DND-41 (cell line): ENCODE measurements around the gene BPIFB2.

ENCODE experiments used
- ATAC-seq: fragments of 200-7000 bp; cut with Tn5 transposase; 3 replicates; pipeline ENCODE4 v1.9.1; 2021; ENCODE audit warnings: low read depth; ENCODE audit not compliant: insufficient read depth
- DNase-seq: peaks from one replicate; pipeline ENCODE4 v3.0.0-alpha.2; 2020
- H2AFZ ChIP-seq: 2 replicates; pipeline ENCODE4 v1.6.0; 2012; ENCODE audit warnings: low read depth, low read length
- H3K27ac ChIP-seq: 2 replicates; pipeline ENCODE4 v1.5.1; 2012; ENCODE audit warnings: low read length, inconsistent platforms
- H3K27me3 ChIP-seq: fragments of 200-600 bp; sonication (generic); 2 replicates; pipeline ENCODE4 v1.6.0; 2012; ENCODE audit warnings: low read length, mild to moderate bottlenecking, inconsistent platforms; ENCODE audit not compliant: insufficient read depth, poor library complexity
- H3K36me3 ChIP-seq: 2 replicates; pipeline ENCODE4 v1.5.1; 2012; ENCODE audit warnings: low read length, inconsistent platforms; ENCODE audit not compliant: insufficient read depth
- H3K4me1 ChIP-seq: 2 replicates; pipeline ENCODE4 v1.5.1; 2012; ENCODE audit warnings: mild to moderate bottlenecking, low read length; ENCODE audit not compliant: insufficient read depth
- H3K4me2 ChIP-seq: 2 replicates; pipeline ENCODE4 v1.6.0; 2012; ENCODE audit warnings: mild to moderate bottlenecking, moderate library complexity, low read length, inconsistent platforms; ENCODE audit not compliant: insufficient read depth
- H3K4me3 ChIP-seq, 2 experiments: fragments of 200-600 bp in 1 of 2; shearing (Covaris generic) in 1 of 2; 2 replicates each; pipeline ENCODE4 v1.5.1; 2012 to 2016; ENCODE audit warnings: inconsistent platforms in 2 of 2, low read length in 2 of 2, mild to moderate bottlenecking in 2 of 2, low read depth in 1 of 2, moderate library complexity in 1 of 2
- H3K79me2 ChIP-seq: 2 replicates; pipeline ENCODE4 v1.6.0; 2012; ENCODE audit warnings: low read length, inconsistent platforms; ENCODE audit not compliant: insufficient read depth
- H3K9ac ChIP-seq: 2 replicates; pipeline ENCODE4 v1.6.0; 2012; ENCODE audit warnings: low read depth, mild to moderate bottlenecking, inconsistent platforms, low read length, moderate library complexity
- H3K9me3 ChIP-seq: 2 replicates; pipeline ENCODE4 v1.5.1; 2012; ENCODE audit warnings: low read length, moderate library complexity, mild to moderate bottlenecking, inconsistent platforms; ENCODE audit not compliant: insufficient read depth, severe bottlenecking
- H4K20me1 ChIP-seq: 2 replicates; pipeline ENCODE4 v1.6.0; 2012; ENCODE audit warnings: low read length; ENCODE audit not compliant: insufficient read depth
- CTCF ChIP-seq: IDR thresholded peaks from 2 replicates; pipeline ENCODE4 v1.5.1; 2012; ENCODE audit warnings: borderline replicate concordance, low read length, moderate library complexity, mild to moderate bottlenecking; ENCODE audit not compliant: poor library complexity, severe bottlenecking; ENCODE audit errors: extremely low read depth
- EZH2 ChIP-seq: IDR thresholded peaks from 3 replicates; pipeline ENCODE4 v1.6.1; 2012; ENCODE audit warnings: borderline replicate concordance, low read depth, mild to moderate bottlenecking, moderate library complexity, low read length, inconsistent platforms; ENCODE audit not compliant: severe bottlenecking

The BPIFB2 gene

GRCh38 chr20:33054791-33055190 is 47.3 kb downstream of the BPIFB2 start:
- Histone ChIP-seq H2AFZ (no peak overlapping the region), H4K20me1 (no peaks in the 10 kb centered on the region), H3K4me2 (no peak overlapping the region), H3K27me3 (no peaks in the 10 kb centered on the region), H3K9ac (no peak overlapping the region), H3K27ac (no peak overlapping the region), H3K4me1 (no peaks in the 10 kb centered on the region), H3K4me3 (no peak overlapping the region), H3K36me3 (no peaks in the 10 kb centered on the region), H3K9me3 (no peaks in the 10 kb centered on the region), H3K79me2 (no peaks in the 10 kb centered on the region)
- ATAC-seq (no peak), DNase-seq (no peak)
- TF ChIP-seq EZH2 = no peak
- no peak for TF ChIP-seq CTCF

GRCh38 chr20:33059136-33059535 is 51.6 kb downstream of the BPIFB2 start:
- Histone ChIP-seq H3K4me1 (no peaks in the 10 kb centered on the region), H3K27ac (no peak overlapping the region), H3K27me3 (no peaks in the 10 kb centered on the region), H3K36me3 (no peaks in the 10 kb centered on the region), H3K9ac (no peak overlapping the region), H4K20me1 (no peaks in the 10 kb centered on the region), H3K79me2 (no peaks in the 10 kb centered on the region), H2AFZ (no peak overlapping the region), H3K4me3 (no peak overlapping the region), H3K4me2 (no peak overlapping the region), H3K9me3 (no peaks in the 10 kb centered on the region)
- DNase-seq (no peak), ATAC-seq (no peak)
- TF ChIP-seq EZH2 (no peak), CTCF (no peak)

GRCh38 chr20:33059741-33060390 is 52.4 kb downstream of the BPIFB2 start:
- H3K4me3 ChIP-seq = no peak overlapping the region
- no peaks in the 10 kb centered on the region for H3K9me3 ChIP-seq
- H3K4me1 ChIP-seq = no peaks in the 10 kb centered on the region
- H3K79me2 ChIP-seq = no peaks in the 10 kb centered on the region
- H3K4me2 ChIP-seq = no peak overlapping the region
- DNase-seq (no peak), ATAC-seq (no peak)
- H3K36me3 ChIP-seq = no peaks in the 10 kb centered on the region
- no peak overlapping the region for H3K27ac ChIP-seq
- H2AFZ ChIP-seq = no peak overlapping the region
- no peaks in the 10 kb centered on the region for H4K20me1 ChIP-seq
- no peak overlapping the region for H3K9ac ChIP-seq
- no peak for TF ChIP-seq CTCF
- TF ChIP-seq EZH2 = no peak
- no peaks in the 10 kb centered on the region for H3K27me3 ChIP-seq

- no peak for DNase-seq
- no peak overlapping the region for H3K4me3 ChIP-seq
- no peaks in the 10 kb centered on the region for H4K20me1 ChIP-seq
- H2AFZ ChIP-seq = no peak overlapping the region
- no peaks in the 10 kb centered on the region for H3K9me3 ChIP-seq
- no peak overlapping the region for H3K4me2 ChIP-seq
- H3K27ac ChIP-seq = no peak overlapping the region
- H3K9ac ChIP-seq = no peak overlapping the region
- no peak for ATAC-seq
- TF ChIP-seq CTCF (no peak), EZH2 (no peak)
- H3K4me1 ChIP-seq = no peaks in the 10 kb centered on the region
- H3K79me2 ChIP-seq = no peaks in the 10 kb centered on the region
- no peaks in the 10 kb centered on the region for H3K27me3 ChIP-seq
- H3K36me3 ChIP-seq = no peaks in the 10 kb centered on the region
Observed at GRCh38 chr20:33061658-33062028, 54.1 kb downstream of the BPIFB2 start.
